GM23338 (cell line): ENCODE data around the gene SMIM21.

ENCODE experiments used
- CREB1 ChIP-seq: fragments of 250-450 bp; sonication (Bioruptor Pico); IDR thresholded peaks from 2 replicates; pipeline ENCODE4 v1.5.0; 2020; ENCODE audit warnings: low read depth, mild to moderate bottlenecking, moderate library complexity
- EZH2 ChIP-seq: fragments of 200-600 bp; sonication (generic); IDR thresholded peaks from one replicate; pipeline ENCODE4 v1.8.0; 2017; ENCODE audit warnings: antibody characterized with exemption, mild to moderate bottlenecking, low read depth; ENCODE audit not compliant: unreplicated experiment
- EZH2phosphoT487 ChIP-seq: fragments of 200-600 bp; sonication (generic); IDR thresholded peaks from one replicate; pipeline ENCODE4 v1.8.1; 2018; ENCODE audit warnings: antibody characterized with exemption; ENCODE audit not compliant: unreplicated experiment
- JUNB ChIP-seq: IDR thresholded peaks from one replicate; pipeline ENCODE4 v1.6.1; 2016; ENCODE audit warnings: antibody characterized with exemption; ENCODE audit not compliant: unreplicated experiment
- POLR2AphosphoS5 ChIP-seq: IDR thresholded peaks from 2 replicates; pipeline ENCODE4 v1.6.1; 2016; ENCODE audit warnings: antibody characterized with exemption, low read depth
- STAT1 ChIP-seq: IDR thresholded peaks from one replicate; pipeline ENCODE4 v1.6.1; 2016; ENCODE audit warnings: antibody characterized with exemption; ENCODE audit not compliant: unreplicated experiment
- ZNF114 ChIP-seq: fragments of 250-450 bp; sonication (Bioruptor Pico); IDR thresholded peaks from 2 replicates; pipeline ENCODE4 v1.5.0; 2020; ENCODE audit warnings: mild to moderate bottlenecking, moderate library complexity
- TF ChIP-seq, protein P1 (sequence below), 2 experiments: fragments of 200-600 bp in 1 of 2; sonication (generic) in 1 of 2; conservative IDR thresholded peaks; 2 replicates each; pipeline versions ENCODE4 v1.5.1 to v1.6.1; 2016 to 2017; ENCODE audit warnings: antibody characterized with exemption in 2 of 2, low read depth in 2 of 2, mild to moderate bottlenecking in 2 of 2, moderate library complexity in 1 of 2
- TF ChIP-seq, protein P2 (sequence below): IDR thresholded peaks from one replicate; pipeline ENCODE4 v1.6.1; 2018; ENCODE audit warnings: antibody characterized with exemption; ENCODE audit not compliant: unreplicated experiment
- TF ChIP-seq, protein P3 (sequence below): IDR thresholded peaks from 2 replicates; pipeline ENCODE4 v1.6.1; 2016; ENCODE audit warnings: antibody characterized with exemption

GRCh38 chr18:75437979-75438378 is 10.5 kb upstream of the SMIM21 start:
- TF ChIP-seq, protein P1, sequence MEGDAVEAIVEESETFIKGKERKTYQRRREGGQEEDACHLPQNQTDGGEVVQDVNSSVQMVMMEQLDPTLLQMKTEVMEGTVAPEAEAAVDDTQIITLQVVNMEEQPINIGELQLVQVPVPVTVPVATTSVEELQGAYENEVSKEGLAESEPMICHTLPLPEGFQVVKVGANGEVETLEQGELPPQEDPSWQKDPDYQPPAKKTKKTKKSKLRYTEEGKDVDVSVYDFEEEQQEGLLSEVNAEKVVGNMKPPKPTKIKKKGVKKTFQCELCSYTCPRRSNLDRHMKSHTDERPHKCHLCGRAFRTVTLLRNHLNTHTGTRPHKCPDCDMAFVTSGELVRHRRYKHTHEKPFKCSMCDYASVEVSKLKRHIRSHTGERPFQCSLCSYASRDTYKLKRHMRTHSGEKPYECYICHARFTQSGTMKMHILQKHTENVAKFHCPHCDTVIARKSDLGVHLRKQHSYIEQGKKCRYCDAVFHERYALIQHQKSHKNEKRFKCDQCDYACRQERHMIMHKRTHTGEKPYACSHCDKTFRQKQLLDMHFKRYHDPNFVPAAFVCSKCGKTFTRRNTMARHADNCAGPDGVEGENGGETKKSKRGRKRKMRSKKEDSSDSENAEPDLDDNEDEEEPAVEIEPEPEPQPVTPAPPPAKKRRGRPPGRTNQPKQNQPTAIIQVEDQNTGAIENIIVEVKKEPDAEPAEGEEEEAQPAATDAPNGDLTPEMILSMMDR (conservative IDR thresholded peaks at IDR 0.05; ENCODE audit: low read depth in 2 of 2): no peak
- TF ChIP-seq JUNB (no peak), POLR2AphosphoS5 (no peak), ZNF114 (no peak), EZH2 (no peak), CREB1 (CRISPR knock-in tag) (no peak), EZH2phosphoT487 (no peak), STAT1 (no peak)
- TF ChIP-seq, protein P2, sequence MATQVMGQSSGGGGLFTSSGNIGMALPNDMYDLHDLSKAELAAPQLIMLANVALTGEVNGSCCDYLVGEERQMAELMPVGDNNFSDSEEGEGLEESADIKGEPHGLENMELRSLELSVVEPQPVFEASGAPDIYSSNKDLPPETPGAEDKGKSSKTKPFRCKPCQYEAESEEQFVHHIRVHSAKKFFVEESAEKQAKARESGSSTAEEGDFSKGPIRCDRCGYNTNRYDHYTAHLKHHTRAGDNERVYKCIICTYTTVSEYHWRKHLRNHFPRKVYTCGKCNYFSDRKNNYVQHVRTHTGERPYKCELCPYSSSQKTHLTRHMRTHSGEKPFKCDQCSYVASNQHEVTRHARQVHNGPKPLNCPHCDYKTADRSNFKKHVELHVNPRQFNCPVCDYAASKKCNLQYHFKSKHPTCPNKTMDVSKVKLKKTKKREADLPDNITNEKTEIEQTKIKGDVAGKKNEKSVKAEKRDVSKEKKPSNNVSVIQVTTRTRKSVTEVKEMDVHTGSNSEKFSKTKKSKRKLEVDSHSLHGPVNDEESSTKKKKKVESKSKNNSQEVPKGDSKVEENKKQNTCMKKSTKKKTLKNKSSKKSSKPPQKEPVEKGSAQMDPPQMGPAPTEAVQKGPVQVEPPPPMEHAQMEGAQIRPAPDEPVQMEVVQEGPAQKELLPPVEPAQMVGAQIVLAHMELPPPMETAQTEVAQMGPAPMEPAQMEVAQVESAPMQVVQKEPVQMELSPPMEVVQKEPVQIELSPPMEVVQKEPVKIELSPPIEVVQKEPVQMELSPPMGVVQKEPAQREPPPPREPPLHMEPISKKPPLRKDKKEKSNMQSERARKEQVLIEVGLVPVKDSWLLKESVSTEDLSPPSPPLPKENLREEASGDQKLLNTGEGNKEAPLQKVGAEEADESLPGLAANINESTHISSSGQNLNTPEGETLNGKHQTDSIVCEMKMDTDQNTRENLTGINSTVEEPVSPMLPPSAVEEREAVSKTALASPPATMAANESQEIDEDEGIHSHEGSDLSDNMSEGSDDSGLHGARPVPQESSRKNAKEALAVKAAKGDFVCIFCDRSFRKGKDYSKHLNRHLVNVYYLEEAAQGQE: no peak
- TF ChIP-seq, protein P3, sequence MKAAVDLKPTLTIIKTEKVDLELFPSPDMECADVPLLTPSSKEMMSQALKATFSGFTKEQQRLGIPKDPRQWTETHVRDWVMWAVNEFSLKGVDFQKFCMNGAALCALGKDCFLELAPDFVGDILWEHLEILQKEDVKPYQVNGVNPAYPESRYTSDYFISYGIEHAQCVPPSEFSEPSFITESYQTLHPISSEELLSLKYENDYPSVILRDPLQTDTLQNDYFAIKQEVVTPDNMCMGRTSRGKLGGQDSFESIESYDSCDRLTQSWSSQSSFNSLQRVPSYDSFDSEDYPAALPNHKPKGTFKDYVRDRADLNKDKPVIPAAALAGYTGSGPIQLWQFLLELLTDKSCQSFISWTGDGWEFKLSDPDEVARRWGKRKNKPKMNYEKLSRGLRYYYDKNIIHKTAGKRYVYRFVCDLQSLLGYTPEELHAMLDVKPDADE: no peak
